Hindlimb muscle (tissue), 1 donor: ENCODE results near the gene PLIN5. TPM values are rescaled to one million over a fixed set of nuclear protein-coding genes. Genes with fewer than 3 reads are reported as not detected.
"Not testable (repeated sequence)": the region's sequence is repeated elsewhere in the genome, so short reads cannot be mapped to it uniquely, and the experiment has no call there.

Source experiments
- DNase-seq: peaks from one replicate; pipeline ENCODE4 v3.0.0-alpha.2; 2013
- polyA plus RNA-seq: library from polyadenylated mRNA; unstranded; fragments of 120-200 nt; gene quantifications from one replicate; pipeline ENCODE4 v1.2.1, GENCODE V29; 2013; ENCODE audit not compliant: insufficient read length

PLIN5 gene
- polyA plus RNA-seq, 1 donor = 4.3 TPM

DNA sequence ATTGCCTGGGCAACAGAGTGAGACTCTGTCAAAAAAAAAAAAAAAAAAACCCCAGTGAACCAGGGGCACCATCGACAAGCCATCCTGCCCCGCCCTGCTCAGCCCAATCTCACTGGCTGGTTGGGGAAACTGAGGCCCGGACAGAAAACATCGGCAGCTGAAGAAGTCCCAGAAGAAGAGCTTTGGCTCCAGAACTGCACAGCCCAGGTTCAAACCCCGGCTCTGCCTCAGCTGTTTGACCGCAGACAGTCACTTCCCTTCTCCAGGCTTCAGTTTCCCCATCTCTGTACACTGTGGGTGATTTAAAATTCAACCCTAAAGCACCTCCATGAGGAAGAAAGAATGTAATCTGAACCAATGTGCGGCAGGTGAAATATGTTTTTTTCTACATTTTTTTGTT lies 33.9 kb upstream of the PLIN5 start:
- DNase-seq = no peak

GRCh38 chr19:4567584-4568071 lies 32.6 kb upstream of the PLIN5 start:
- DNase-seq = peak; percentile 51

DNA sequence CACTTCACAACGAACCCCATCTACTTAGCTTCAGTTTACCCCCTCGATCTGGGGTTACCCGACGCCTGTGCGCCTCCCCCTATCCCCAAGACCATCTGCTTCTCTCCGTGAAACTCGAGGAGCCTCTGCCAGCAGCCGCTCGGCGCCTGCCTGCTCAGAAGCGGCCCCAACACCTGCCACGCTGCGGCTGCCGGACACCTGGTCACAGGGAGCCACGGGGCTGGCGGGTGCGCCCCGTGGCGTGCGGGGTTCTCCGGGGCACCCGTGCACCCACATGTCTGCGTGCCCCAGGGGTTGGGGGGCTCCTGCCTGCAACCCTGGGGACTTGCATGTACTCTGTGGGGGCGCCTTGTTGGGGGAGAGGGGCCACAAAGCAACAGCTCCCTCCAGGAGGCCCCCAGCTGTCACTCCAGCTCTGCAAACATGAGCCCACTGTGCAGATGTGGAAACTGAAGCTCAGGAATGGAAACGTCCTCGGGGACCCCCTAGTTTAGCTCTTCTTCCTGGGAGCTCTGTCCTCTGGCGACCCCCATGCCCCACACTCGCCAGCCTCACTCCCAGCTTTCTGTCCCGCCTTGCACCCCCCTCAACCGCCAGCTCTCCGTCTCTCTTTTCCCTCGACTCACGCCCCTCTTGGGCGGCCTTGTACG lies 31.5 kb upstream of the PLIN5 start:
- DNase-seq = no peak

DNA sequence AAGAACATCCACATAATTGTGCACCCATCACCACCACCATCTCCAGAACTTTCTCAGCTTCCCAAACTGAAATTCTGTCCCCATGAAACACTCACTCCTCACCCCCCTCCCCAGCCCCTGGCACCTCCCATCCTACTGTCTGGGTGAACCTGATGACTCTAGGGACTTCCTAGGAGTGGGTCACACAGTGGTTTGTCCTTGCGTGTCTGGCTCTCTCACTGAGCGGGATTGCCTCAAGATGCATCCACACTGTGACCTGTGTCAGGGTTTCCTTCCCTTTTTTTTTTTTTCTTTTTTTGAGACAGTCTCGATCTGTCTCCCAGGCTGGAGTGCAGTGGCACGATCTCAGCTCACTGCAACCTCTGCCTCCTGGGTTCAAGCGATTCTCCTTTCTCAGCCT lies 28.5 kb upstream of the PLIN5 start:
- not testable (repeated sequence) for DNase-seq

GRCh38 chr19:4562085-4562484 lies 27.1 kb upstream of the PLIN5 start:
- DNase-seq = not testable (repeated sequence)

DNA sequence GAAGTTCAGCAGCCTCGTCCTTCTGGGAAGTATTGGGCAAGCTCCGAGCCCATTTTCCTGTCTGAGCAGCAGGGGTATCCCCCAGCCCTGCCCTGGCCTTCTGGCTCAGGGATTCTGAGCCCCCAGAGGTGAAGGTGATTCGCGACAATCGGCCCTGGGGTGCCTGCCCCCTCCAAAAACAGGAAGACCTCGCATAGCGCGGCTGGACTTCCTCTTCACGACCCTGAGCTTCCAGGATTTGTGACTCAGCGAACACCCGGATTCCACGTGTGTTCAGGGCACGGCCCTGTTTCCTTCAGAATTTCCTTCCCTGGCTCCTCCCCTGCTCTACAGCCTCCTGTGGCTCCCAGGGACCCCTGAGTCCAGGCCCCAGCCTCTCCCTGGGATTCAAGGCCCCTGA lies 24.5 kb upstream of the PLIN5 start, which contains the start of gene SEMA6B:
Gene SEMA6B, minus strand, starts transcription at position 116 of the 400 bp plus-strand sequence. CDS start 1,227 bp downstream, outside the sequence.
- no peak for DNase-seq

DNA sequence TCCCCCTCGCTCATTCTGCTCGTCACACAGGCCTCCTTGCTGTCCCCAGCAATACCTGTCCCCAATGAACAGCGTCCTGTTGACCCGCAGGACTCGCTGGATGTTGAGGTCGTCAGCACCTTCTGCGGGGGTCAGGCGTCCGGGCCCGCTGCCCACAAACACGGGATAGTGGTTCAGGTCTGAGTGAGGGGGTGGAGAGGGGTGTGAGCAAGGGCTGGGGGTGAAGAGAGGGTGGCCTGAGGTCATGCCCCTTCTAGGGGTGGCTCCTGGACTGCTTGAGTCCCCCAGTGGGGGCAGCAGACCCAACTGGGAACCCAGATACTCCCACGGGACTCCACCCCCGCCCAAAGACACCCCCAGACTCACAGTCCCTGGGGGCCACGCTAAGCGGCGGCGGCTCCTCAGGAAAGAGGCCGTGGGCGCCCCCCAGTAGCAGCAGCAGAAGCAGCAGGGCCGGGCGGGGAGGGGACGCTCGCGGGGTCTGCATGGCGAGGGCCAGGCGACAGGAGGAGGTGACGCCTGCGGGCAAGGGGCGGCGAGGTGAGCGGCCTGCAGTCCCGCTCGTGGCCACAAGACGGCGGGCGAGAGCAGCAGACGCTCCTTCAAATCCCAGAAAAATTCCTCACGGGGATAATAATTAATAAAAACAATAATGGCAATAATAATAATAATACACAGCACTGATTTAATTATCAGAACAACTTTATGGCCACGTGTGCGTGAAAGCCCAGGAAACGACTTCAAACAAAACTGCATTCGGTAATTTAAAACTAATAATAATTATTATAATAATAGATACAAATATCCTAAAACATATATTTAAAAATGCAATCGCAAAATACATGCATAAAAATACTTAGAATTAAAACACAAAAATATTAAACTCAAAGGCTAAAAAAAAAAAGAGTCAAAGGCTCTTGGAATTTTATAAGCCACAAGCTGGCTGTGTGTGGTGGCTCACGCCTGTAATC lies 23.2 kb upstream of the PLIN5 start:
- DNase-seq = no peak

DNA sequence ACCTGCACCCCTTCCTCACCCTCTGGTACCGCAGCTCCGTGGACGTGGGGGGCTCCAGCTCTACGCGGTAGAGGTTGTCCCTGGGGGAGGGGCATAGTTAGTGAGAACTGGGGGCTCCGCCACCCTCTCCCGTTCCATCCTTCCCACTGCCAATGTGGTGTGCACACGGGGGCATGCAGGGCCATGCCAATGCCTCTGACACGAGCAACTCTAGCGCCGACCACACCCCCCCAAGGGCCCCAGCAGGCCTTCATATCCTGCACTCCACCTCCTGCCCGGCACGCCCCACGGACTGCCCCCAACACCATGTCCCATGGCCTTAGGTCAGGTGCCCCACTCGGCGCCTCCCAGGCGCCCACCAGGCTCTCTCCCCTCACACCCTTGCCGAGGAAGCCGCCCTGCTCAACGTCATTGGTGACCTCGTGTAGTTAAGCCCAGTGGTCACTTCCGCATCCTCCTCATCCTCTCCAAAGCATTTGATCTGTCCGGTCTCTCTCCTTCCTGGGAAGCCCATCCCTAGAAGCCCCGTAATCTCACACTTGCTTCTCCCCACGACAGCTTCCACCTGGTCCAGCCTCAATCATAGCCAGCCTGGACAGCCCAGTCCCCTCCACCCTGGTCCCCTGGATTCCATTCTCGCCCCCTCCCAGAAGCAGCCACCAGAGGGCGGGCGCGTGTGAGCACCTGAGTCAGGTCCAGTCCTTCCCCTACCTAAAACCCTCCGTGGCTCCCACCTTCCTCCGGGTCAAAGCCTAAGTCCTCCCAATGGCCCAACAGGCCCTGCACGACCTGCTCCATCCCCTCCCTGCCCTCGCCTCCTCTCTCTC lies 22.3 kb upstream of the PLIN5 start:
- DNase-seq = no peak

DNA sequence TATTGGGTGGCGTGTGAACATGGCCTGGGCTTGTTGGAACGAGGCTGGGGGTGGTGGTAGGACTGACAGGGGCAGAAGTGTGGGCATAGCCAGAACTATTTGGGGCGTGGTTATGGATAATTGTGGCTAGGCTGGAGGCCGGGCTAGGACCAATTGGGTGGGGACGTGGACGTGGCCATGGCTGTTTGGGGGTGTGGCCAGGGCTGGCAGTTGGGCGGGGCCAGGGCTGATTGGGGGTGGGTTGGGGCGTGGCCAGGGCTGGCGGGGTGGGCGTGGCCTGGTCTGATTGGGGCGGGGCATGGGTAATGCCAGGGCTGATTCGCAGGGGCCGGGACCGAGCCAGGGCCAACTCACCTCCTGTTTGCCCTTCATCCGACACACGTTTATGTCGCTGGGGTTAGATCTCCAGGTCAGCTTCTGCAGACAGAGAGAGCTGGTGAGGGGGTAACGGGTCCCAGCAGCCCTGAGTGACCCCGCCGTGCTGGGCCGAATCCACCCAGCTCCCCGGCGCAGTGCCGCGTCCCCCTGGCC lies 21.6 kb upstream of the PLIN5 start:
- no peak for DNase-seq

DNA sequence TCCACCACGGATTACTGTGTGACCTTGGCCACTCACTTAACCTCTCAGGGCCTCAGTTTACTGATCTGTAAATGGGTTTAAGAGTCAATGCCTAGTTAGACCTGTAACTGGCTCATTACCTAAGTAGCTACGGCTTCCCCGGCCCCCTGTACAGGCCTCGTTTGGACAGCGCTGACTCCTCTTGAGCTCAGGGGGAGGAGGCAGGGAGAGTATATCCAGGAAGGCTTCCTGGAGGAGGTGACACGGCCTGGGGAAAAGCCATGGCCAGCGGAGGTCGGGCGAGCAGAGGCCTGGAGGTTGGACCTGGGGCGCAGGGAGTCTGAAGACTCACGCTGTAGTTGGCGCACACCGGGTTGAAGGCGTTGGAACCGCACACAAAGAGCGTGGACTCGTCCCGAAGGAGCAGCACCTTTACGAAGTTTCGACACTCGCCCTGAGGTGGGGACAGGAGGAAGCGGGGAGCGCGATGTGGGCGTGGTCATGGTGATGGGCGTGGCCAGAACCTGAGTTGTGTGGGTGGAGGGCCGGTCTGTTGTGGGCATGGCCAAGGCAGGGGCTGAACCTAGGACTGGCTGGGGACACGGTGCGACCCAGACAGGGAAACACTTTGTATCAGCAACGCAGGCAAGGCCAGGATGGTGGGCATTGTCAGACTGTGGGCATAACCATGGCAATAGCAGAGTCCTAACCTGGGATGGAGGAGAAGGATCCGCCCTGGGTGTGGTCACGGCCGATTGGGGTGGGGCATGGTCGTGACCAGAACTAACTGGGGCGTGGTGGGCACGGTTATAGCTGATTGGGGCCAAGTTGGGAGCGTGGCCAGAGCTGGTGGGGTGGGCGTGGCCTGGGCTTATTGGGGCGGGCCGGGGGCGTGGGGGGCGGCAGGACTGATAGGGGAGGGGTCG lies 20.9 kb upstream of the PLIN5 start:
- DNase-seq = no peak

DNA sequence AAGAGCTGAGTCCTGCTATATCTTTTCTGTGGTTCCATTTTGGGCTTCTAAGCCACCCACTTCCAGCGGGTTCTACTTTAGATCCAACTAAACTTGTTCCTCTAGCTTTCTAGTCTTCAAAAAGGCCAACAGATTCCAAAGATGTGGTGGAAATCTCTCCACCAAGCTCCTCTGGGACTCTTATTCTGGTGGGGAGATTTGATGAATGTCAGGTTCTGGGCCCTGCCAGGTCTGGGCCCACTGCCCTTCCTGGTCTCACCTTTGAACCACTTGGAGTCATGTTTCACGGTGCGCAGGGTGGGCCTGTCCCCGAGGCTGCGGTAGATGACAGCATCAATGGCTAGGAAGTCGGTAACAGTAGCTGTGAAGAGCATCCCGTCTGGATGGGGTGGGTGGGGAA lies 19.7 kb upstream of the PLIN5 start:
- DNase-seq = no peak

GRCh38 chr19:4553775-4554174 lies 18.8 kb upstream of the PLIN5 start:
- DNase-seq = no peak

- DNase-seq = no peak
Measured at GRCh38 chr19:4553092-4553695, 18.2 kb upstream of the PLIN5 start.

DNA sequence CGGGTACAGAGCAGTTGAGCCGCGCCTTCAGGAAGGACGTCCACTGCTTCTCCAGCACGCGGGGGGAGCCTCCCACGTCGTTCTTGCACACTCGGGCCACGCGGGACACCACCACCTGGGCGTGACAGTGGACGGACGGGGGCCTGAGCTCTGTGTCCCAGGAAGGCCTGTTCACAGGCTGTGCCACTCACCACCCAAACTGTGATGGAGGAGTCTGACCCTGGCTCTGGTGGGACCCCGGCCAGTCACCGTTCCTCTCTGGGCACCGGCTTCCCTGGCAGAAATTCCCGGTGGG lies 17.4 kb upstream of the PLIN5 start:
- no peak for DNase-seq

DNA sequence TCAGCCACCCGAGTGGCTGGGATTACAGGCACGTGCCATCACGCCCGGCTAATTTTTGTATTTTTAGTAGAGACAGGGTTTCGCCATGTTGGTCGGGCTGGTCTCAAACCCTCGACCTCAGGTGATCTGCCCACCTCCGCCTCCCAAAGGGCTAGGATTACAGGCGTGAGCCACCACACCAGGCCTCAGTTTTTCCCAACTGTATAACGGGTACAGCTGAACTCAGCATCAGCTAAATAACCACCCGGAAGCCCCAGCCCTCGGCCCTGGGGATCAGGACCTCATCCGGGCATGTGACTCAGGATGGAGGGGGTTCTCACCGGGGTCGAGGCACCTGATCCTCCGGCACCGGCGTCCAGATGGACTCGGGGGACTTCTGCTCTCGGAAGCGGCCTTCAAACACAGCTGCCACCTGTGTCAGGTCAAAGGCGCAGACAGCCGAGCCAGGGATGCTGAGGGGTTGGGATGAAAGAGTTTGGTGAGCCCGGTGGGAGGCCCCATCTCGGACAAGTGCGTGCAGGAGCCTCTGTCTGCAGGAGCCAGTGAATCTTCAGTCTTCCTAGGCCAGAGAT lies 15.5 kb upstream of the PLIN5 start:
- DNase-seq = no peak

DNA sequence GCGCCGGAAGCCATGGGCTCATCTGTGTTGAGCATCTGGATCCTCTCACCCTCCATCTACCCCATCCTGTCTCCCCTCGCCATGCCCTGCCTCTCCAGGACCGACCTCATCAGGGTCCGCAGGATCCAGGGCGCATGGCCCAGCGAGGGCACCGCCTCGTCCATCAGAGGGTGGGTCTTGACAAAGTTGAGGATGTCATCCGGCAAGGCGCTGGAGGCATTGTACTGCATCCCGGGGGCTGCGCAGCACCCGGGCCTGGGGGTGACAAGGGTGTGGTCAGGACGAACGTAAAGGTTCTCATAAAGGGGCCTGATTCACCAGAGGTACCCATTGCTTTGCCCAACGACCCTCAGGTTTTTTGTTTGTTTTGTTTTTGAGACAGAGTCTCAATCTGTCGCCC lies 15.0 kb upstream of the PLIN5 start:
- no peak for DNase-seq

DNA sequence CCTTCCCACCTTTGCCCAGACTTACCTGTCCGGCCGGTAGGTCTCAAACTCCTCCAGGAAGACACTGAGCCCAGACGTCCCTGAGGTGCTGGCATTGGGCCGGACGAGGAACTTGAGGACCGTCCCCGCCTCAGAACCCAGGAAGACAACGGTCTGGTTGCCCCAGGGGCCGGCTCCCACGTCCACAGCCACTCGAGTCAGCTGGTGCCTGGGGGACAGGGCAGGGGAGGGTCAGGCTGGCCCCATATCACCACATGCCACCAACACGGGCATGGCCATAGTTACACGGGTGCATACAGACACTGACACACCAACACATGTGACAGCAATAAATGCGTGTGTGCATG lies 13.2 kb upstream of the PLIN5 start:
- DNase-seq = no peak

- no peak for DNase-seq
Measured at GRCh38 chr19:4547303-4548237, 12.5 kb upstream of the PLIN5 start.

GRCh38 chr19:4543842-4544647 lies 9.0 kb upstream of the PLIN5 start:
- no peak for DNase-seq
